ENCODE data around the gene NDFIP1. TPM values are rescaled to one million over a fixed set of nuclear protein-coding genes. Genes with fewer than 3 reads are reported as not detected.

Gene NDFIP1
- total RNA-seq, 1 experiment from 2014 or later: 27.6 TPM

GRCh38 chr5:142097681-142098080 is 10.9 kb upstream of the NDFIP1 start:
- Mint-ChIP-seq H3K36me3 (no peaks in the 10 kb centered on the region), H3K27ac (no peak overlapping the region), H3K4me3 (no peak overlapping the region), H3K27me3 (ENCODE audit: low read depth) (no peaks in the 10 kb centered on the region; the same call in 1 of the 2 replicates), H3K4me1 (peaks cover 30% of the 10 kb centered on the region), H3K9me3 (peaks cover 9% of the 10 kb centered on the region)
- POLR2A ChIA-PET: no interaction called here
- CTCF ChIA-PET: interaction anchor here (1.8 kb wide), 1 partner anchor 86 kb away, joined by 4 read pairs; no protein-coding TSS in a partner anchor
- ATAC-seq: peak; percentile 43
- TF ChIP-seq ZNF263 (CRISPR knock-in tag; IDR thresholded peaks at IDR 0.05; ENCODE audit: low read depth): no peak
- no peak for TF ChIP-seq EMX1 (CRISPR knock-in tag; IDR thresholded peaks at IDR 0.05)
- TF ChIP-seq SP1 (CRISPR knock-in tag; conservative IDR thresholded peaks at IDR 0.05): no peak
- TF ChIP-seq ZNF317 (CRISPR knock-in tag; IDR thresholded peaks at IDR 0.05; ENCODE audit: borderline replicate concordance, low read depth): no peak
- no peak for TF ChIP-seq ZSCAN18 (CRISPR knock-in tag; IDR thresholded peaks at IDR 0.05)
- TF ChIP-seq, protein P1, sequence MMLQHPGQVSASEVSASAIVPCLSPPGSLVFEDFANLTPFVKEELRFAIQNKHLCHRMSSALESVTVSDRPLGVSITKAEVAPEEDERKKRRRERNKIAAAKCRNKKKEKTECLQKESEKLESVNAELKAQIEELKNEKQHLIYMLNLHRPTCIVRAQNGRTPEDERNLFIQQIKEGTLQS (CRISPR knock-in tag; conservative IDR thresholded peaks at IDR 0.05): no peak
- TF ChIP-seq NR3C1 (CRISPR knock-in tag; conservative IDR thresholded peaks at IDR 0.05; ENCODE audit: low read depth): no peak
- TF ChIP-seq TP53 (CRISPR knock-in tag; IDR thresholded peaks at IDR 0.05): no peak
- TF ChIP-seq, protein P2, sequence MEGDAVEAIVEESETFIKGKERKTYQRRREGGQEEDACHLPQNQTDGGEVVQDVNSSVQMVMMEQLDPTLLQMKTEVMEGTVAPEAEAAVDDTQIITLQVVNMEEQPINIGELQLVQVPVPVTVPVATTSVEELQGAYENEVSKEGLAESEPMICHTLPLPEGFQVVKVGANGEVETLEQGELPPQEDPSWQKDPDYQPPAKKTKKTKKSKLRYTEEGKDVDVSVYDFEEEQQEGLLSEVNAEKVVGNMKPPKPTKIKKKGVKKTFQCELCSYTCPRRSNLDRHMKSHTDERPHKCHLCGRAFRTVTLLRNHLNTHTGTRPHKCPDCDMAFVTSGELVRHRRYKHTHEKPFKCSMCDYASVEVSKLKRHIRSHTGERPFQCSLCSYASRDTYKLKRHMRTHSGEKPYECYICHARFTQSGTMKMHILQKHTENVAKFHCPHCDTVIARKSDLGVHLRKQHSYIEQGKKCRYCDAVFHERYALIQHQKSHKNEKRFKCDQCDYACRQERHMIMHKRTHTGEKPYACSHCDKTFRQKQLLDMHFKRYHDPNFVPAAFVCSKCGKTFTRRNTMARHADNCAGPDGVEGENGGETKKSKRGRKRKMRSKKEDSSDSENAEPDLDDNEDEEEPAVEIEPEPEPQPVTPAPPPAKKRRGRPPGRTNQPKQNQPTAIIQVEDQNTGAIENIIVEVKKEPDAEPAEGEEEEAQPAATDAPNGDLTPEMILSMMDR (IDR thresholded peaks at IDR 0.05): no peak
- TF ChIP-seq NR2C2 (CRISPR knock-in tag; IDR thresholded peaks at IDR 0.05): no peak
- TF ChIP-seq CDX4 (CRISPR knock-in tag; IDR thresholded peaks at IDR 0.05; ENCODE audit: borderline replicate concordance): no peak
- no peak for TF ChIP-seq PREB (CRISPR knock-in tag; IDR thresholded peaks at IDR 0.05; ENCODE audit: borderline replicate concordance)
- no peak for TF ChIP-seq ZNF219 (CRISPR knock-in tag; IDR thresholded peaks at IDR 0.05; ENCODE audit: borderline replicate concordance)
- no peak for TF ChIP-seq ELF4 (CRISPR knock-in tag; IDR thresholded peaks at IDR 0.05; ENCODE audit: low read depth)
- no peak for TF ChIP-seq MLX (CRISPR knock-in tag; IDR thresholded peaks at IDR 0.05)
- no peak for DNase-seq (ENCODE audit: low spot score)

GRCh38 chr5:142098275-142098674 is 10.3 kb upstream of the NDFIP1 start:
- ChIA-PET CTCF (interaction anchor here (1.8 kb wide), 1 partner anchor 86 kb away, joined by 4 read pairs; no protein-coding TSS in a partner anchor), POLR2A (no interaction called here)

More at GRCh38 chr5:142098275-142098674, 10.3 kb upstream of the NDFIP1 start:
- Mint-ChIP-seq H3K27me3 (ENCODE audit: low read depth) (no peaks in the 10 kb centered on the region; the same call in 1 of the 2 replicates), H3K4me3 (no peak overlapping the region), H3K27ac (peak overlapping the region; percentile 64), H3K36me3 (no peaks in the 10 kb centered on the region), H3K9me3 (peaks cover 9% of the 10 kb centered on the region), H3K4me1 (peaks cover 30% of the 10 kb centered on the region)
- TF ChIP-seq, protein P3, sequence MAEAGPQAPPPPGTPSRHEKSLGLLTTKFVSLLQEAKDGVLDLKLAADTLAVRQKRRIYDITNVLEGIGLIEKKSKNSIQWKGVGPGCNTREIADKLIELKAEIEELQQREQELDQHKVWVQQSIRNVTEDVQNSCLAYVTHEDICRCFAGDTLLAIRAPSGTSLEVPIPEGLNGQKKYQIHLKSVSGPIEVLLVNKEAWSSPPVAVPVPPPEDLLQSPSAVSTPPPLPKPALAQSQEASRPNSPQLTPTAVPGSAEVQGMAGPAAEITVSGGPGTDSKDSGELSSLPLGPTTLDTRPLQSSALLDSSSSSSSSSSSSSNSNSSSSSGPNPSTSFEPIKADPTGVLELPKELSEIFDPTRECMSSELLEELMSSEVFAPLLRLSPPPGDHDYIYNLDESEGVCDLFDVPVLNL (CRISPR knock-in tag; IDR thresholded peaks at IDR 0.05; ENCODE audit: borderline replicate concordance, low read depth): no peak
- TF ChIP-seq JUN (CRISPR knock-in tag; IDR thresholded peaks at IDR 0.05): no peak
- no peak for TF ChIP-seq MXD4 (CRISPR knock-in tag; IDR thresholded peaks at IDR 0.05; ENCODE audit: borderline replicate concordance)
- TF ChIP-seq SMAD4 (CRISPR knock-in tag; IDR thresholded peaks at IDR 0.05): no peak
- TF ChIP-seq, protein P4, sequence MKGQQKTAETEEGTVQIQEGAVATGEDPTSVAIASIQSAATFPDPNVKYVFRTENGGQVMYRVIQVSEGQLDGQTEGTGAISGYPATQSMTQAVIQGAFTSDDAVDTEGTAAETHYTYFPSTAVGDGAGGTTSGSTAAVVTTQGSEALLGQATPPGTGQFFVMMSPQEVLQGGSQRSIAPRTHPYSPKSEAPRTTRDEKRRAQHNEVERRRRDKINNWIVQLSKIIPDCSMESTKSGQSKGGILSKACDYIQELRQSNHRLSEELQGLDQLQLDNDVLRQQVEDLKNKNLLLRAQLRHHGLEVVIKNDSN (CRISPR knock-in tag; IDR thresholded peaks at IDR 0.05): no peak
- TF ChIP-seq GRHL2 (CRISPR knock-in tag; IDR thresholded peaks at IDR 0.05; ENCODE audit: insufficient replicate concordance, severe bottlenecking): no peak
- no peak for TF ChIP-seq KAT7 (CRISPR knock-in tag; IDR thresholded peaks at IDR 0.05; ENCODE audit: borderline replicate concordance)
- TF ChIP-seq NFE2L1 (CRISPR knock-in tag; IDR thresholded peaks at IDR 0.05): no peak
- no peak for TF ChIP-seq GABPB1 (CRISPR knock-in tag; IDR thresholded peaks at IDR 0.05)
- TF ChIP-seq ZSCAN18 (CRISPR knock-in tag; IDR thresholded peaks at IDR 0.05): no peak
- no peak for TF ChIP-seq USF2 (CRISPR knock-in tag; IDR thresholded peaks at IDR 0.05)
- TF ChIP-seq ZNF263 (CRISPR knock-in tag; IDR thresholded peaks at IDR 0.05; ENCODE audit: low read depth): no peak
- DNase-seq (ENCODE audit: low spot score): no peak
- ATAC-seq: no peak
